H9 (cell line): ENCODE measurements around the gene VASH1. TPM values are rescaled to one million over a fixed set of nuclear protein-coding genes. Genes with fewer than 3 reads are reported as not detected.

Source experiments
- DNase-seq: peaks from one replicate; pipeline ENCODE4 v3.0.0-alpha.2; 2017
- H2AFZ ChIP-seq: one replicate; pipeline ENCODE4 v1.6.1; 2013; ENCODE audit warnings: mild to moderate bottlenecking, low read length, control low read depth, moderate library complexity
- H2AK5ac ChIP-seq: 2 replicates; pipeline ENCODE4 v1.6.1; 2013; ENCODE audit warnings: low read length, control low read depth, mixed read lengths; ENCODE audit not compliant: insufficient read length
- H2BK120ac ChIP-seq: one replicate; pipeline ENCODE4 v1.6.1; 2013; ENCODE audit warnings: low read depth, mild to moderate bottlenecking, low read length, control low read depth, inconsistent platforms; ENCODE audit not compliant: poor library complexity, severe bottlenecking
- H2BK12ac ChIP-seq: 2 replicates; pipeline ENCODE4 v1.6.1; 2013; ENCODE audit warnings: low read length, control low read depth, mixed read lengths, low read depth; ENCODE audit not compliant: insufficient read length
- H2BK15ac ChIP-seq: 2 replicates; pipeline ENCODE4 v1.6.1; 2013; ENCODE audit warnings: low read depth, low read length, control low read depth
- H2BK20ac ChIP-seq: one replicate; pipeline ENCODE4 v1.6.1; 2013; ENCODE audit warnings: low read depth, mild to moderate bottlenecking, low read length, control low read depth, inconsistent platforms; ENCODE audit not compliant: poor library complexity, severe bottlenecking
- H2BK5ac ChIP-seq: 2 replicates; pipeline ENCODE4 v1.6.1; 2013; ENCODE audit warnings: low read length, control low read depth, mixed read lengths; ENCODE audit not compliant: insufficient read length
- H3K14ac ChIP-seq: 2 replicates; pipeline ENCODE4 v1.6.1; 2013; ENCODE audit warnings: low read length, control low read depth; ENCODE audit not compliant: insufficient read depth
- H3K18ac ChIP-seq: 2 replicates; pipeline ENCODE4 v1.6.1; 2013; ENCODE audit warnings: low read depth, mild to moderate bottlenecking, mixed read lengths, low read length, control low read depth; ENCODE audit not compliant: insufficient read length
- H3K23ac ChIP-seq: 2 replicates; pipeline ENCODE4 v1.6.1; 2013; ENCODE audit warnings: low read length, control low read depth, mixed read lengths, low read depth; ENCODE audit not compliant: insufficient read length
- H3K23me2 ChIP-seq: 2 replicates; pipeline ENCODE4 v1.6.1; 2013; ENCODE audit warnings: low read depth, mild to moderate bottlenecking, mixed read lengths, low read length, control low read depth; ENCODE audit not compliant: insufficient read length, poor library complexity, severe bottlenecking
- H3K27ac ChIP-seq: 2 replicates; pipeline ENCODE4 v1.5.1; 2013; ENCODE audit warnings: low read length, control low read depth, mixed read lengths, low read depth; ENCODE audit not compliant: insufficient read length
- H3K27me3 ChIP-seq: 2 replicates; pipeline ENCODE4 v1.6.1; 2013; ENCODE audit warnings: low read length, control low read depth, inconsistent platforms; ENCODE audit not compliant: insufficient read depth
- H3K4ac ChIP-seq: 2 replicates; pipeline ENCODE4 v1.6.1; 2013; ENCODE audit warnings: low read depth, mild to moderate bottlenecking, control low read depth, inconsistent platforms, low read length, moderate library complexity
- H3K4me1 ChIP-seq: 2 replicates; pipeline ENCODE4 v1.6.1; 2013; ENCODE audit warnings: low read length, control low read depth, inconsistent platforms; ENCODE audit not compliant: insufficient read depth
- H3K4me2 ChIP-seq: 2 replicates; pipeline ENCODE4 v1.6.1; 2013; ENCODE audit warnings: low read length, control low read depth, mixed read lengths; ENCODE audit not compliant: insufficient read length, insufficient read depth
- H3K56ac ChIP-seq: 2 replicates; pipeline ENCODE4 v1.6.1; 2013; ENCODE audit warnings: low read depth, mild to moderate bottlenecking, mixed read lengths, low read length, control low read depth; ENCODE audit not compliant: insufficient read length
- H3K79me1 ChIP-seq: 2 replicates; pipeline ENCODE4 v1.6.1; 2013; ENCODE audit warnings: low read depth, mild to moderate bottlenecking, moderate library complexity, low read length, control low read depth, inconsistent platforms; ENCODE audit not compliant: insufficient read depth, poor library complexity, severe bottlenecking
- H3K79me2 ChIP-seq: 2 replicates; pipeline ENCODE4 v1.6.1; 2013; ENCODE audit warnings: low read length, control low read depth, inconsistent platforms; ENCODE audit not compliant: insufficient read depth
- H3K9ac ChIP-seq: 2 replicates; pipeline ENCODE4 v1.6.1; 2013; ENCODE audit warnings: low read length, control low read depth, mixed read lengths; ENCODE audit not compliant: insufficient read length; ENCODE audit errors: extremely low read depth
- H3K9me3 ChIP-seq: one replicate; pipeline ENCODE4 v1.6.1; 2013; ENCODE audit warnings: low read depth, low read length, inconsistent platforms; ENCODE audit not compliant: control insufficient read depth
- H3T11ph ChIP-seq: one replicate; pipeline ENCODE4 v1.6.1; 2013; ENCODE audit warnings: mild to moderate bottlenecking, low read length, control low read depth, inconsistent platforms
- H4K20me1 ChIP-seq: one replicate; pipeline ENCODE4 v1.6.1; 2013; ENCODE audit not compliant: control insufficient read depth, insufficient read length, insufficient read depth
- H4K5ac ChIP-seq: 2 replicates; pipeline ENCODE4 v1.6.1; 2013; ENCODE audit warnings: low read depth, mild to moderate bottlenecking, mixed read lengths, low read length, control low read depth; ENCODE audit not compliant: insufficient read length
- H4K8ac ChIP-seq: replicated peaks from 2 replicates; pipeline ENCODE4 v1.6.1; 2013; ENCODE audit warnings: low read length, control low read depth, mixed read lengths, low read depth; ENCODE audit not compliant: insufficient read length
- H4K91ac ChIP-seq: 2 replicates; pipeline ENCODE4 v1.6.1; 2013; ENCODE audit warnings: low read depth, mild to moderate bottlenecking, moderate library complexity, mixed read lengths, low read length, control low read depth; ENCODE audit not compliant: insufficient read length
- H3K27ac Mint-ChIP-seq, 3 experiments: 2 replicates in 2 of 3; 3 replicates in 1 of 3; pipeline ENCODE4 v1.8.0; 2020 to 2021; ENCODE audit warnings: mixed read lengths in 3 of 3, mild to moderate bottlenecking in 1 of 3, moderate library complexity in 1 of 3
- H3K27me3 Mint-ChIP-seq: 2 replicates; pipeline ENCODE4 v1.8.0; 2021; ENCODE audit warnings: low read depth, mild to moderate bottlenecking, moderate library complexity, mixed read lengths
- H3K36me3 Mint-ChIP-seq, 3 experiments: 2 replicates in 2 of 3; 3 replicates in 1 of 3; pipeline ENCODE4 v1.8.0; 2020 to 2021; ENCODE audit warnings: low read depth in 3 of 3, mixed read lengths in 3 of 3; ENCODE audit not compliant: insufficient read depth in 1 of 3
- H3K4me1 Mint-ChIP-seq, 2 experiments: 2 replicates each; pipeline ENCODE4 v1.8.0; 2020; ENCODE audit warnings: mixed read lengths in 2 of 2
- H3K4me3 Mint-ChIP-seq, 2 experiments: 2 replicates in 1 of 2; 3 replicates in 1 of 2; pipeline ENCODE4 v1.8.0; 2020 to 2021; ENCODE audit warnings: mild to moderate bottlenecking in 2 of 2, mixed read lengths in 2 of 2, moderate library complexity in 1 of 2
- H3K9me3 Mint-ChIP-seq, 2 experiments: 2 replicates in 1 of 2; 3 replicates in 1 of 2; pipeline ENCODE4 v1.8.0; 2020; ENCODE audit warnings: mild to moderate bottlenecking in 2 of 2, mixed read lengths in 2 of 2, moderate library complexity in 1 of 2
- WGBS: extraction: QIAGEN DNeasy Blood & Tissue Kit; methylation state at CpG from one replicate; pipeline ENCODE4 v1.1.7; 2013; ENCODE audit warnings: missing lambda C conversion rate, low lambda C conversion rate, mixed read lengths; ENCODE audit not compliant: insufficient read length; ENCODE audit errors: extremely low coverage; 5-methylcytosine and 5-hydroxymethylcytosine counted together
- total RNA-seq: library from RNA; stranded (reverse); gene quantifications from 2 replicates; pipeline ENCODE4 v1.2.1, GENCODE V29; 2021
- TF ChIP-seq, protein P1 (sequence below): fragments of 200-600 bp; sonication (generic); conservative IDR thresholded peaks from 3 replicates; pipeline ENCODE4 v1.8.0; 2021; ENCODE audit warnings: antibody characterized with exemption, mild to moderate bottlenecking

VASH1 gene
- total RNA-seq, 1 experiment from 2014 or later = 5.8 TPM

DNA sequence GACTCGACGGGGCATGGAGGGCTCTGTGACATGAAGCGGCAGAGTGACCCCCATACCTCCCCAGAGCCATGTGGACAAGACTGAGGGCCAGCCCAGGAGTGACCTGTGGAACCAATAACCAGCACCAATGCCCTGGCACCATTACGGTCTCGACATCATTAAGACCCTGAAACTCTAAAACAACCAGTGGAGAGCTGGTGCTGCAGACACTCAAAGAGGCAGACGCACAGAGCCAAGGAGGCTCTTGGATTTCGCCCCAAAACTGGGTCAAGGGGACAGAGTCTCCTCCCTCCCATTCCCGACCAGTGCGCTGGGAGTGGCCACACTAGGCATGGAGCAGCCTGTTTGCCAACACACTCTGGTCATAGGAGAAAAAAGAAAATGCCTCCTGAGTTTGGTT is 41.6 kb upstream of the VASH1 start:
- Histone ChIP-seq H3T11ph (no peak overlapping the region), H2AFZ (no peak overlapping the region), H4K91ac (no peak overlapping the region), H4K20me1 (no peaks in the 10 kb centered on the region), H3K4me2 (no peak overlapping the region), H2AK5ac (no peak overlapping the region), H2BK20ac (no peak overlapping the region), H2BK12ac (no peak overlapping the region), H3K4ac (no peak overlapping the region), H3K9me3 (no peaks in the 10 kb centered on the region), H3K4me1 (no peaks in the 10 kb centered on the region; the same call in 1 of the 2 replicates), H3K56ac (no peak overlapping the region), H2BK5ac (no peak overlapping the region), H3K18ac (no peak overlapping the region), H3K23me2 (no peaks in the 10 kb centered on the region), H3K27ac (no peak overlapping the region), H3K79me2 (no peaks in the 10 kb centered on the region), H3K27me3 (no peaks in the 10 kb centered on the region), H3K79me1 (no peaks in the 10 kb centered on the region), H4K8ac (no peak overlapping the region), H4K5ac (no peak overlapping the region), H3K14ac (no peak overlapping the region), H3K9ac (no peak overlapping the region), H2BK15ac (no peak overlapping the region), H2BK120ac (no peak overlapping the region), H3K23ac (no peak overlapping the region)
- H3K27me3 Mint-ChIP-seq = peaks cover 12% of the 10 kb centered on the region
- no CpG with 5 or more reads among the region's 9 CpGs for WGBS
- no peak overlapping the region; a peak in 1 of 7 replicates for H3K27ac Mint-ChIP-seq
- H3K4me1 Mint-ChIP-seq = peaks cover 9 to 11% of the 10 kb centered on the region in 2 experiments
- TF ChIP-seq, protein P1, sequence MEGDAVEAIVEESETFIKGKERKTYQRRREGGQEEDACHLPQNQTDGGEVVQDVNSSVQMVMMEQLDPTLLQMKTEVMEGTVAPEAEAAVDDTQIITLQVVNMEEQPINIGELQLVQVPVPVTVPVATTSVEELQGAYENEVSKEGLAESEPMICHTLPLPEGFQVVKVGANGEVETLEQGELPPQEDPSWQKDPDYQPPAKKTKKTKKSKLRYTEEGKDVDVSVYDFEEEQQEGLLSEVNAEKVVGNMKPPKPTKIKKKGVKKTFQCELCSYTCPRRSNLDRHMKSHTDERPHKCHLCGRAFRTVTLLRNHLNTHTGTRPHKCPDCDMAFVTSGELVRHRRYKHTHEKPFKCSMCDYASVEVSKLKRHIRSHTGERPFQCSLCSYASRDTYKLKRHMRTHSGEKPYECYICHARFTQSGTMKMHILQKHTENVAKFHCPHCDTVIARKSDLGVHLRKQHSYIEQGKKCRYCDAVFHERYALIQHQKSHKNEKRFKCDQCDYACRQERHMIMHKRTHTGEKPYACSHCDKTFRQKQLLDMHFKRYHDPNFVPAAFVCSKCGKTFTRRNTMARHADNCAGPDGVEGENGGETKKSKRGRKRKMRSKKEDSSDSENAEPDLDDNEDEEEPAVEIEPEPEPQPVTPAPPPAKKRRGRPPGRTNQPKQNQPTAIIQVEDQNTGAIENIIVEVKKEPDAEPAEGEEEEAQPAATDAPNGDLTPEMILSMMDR = no peak
- no peak overlapping the region for H3K4me3 Mint-ChIP-seq
- H3K9me3 Mint-ChIP-seq = peaks cover 0 to 5% of the 10 kb centered on the region in 2 experiments; a peak in 4 of 5 replicates
- no peaks in the 10 kb centered on the region for H3K36me3 Mint-ChIP-seq
- DNase-seq = no peak
